ENCODE measurements around the gene LIF. TPM values are rescaled to one million over a fixed set of nuclear protein-coding genes. Genes with fewer than 3 reads are reported as not detected.

LIF gene
- total RNA-seq, 1 experiment from 2014 or later: 8.0 TPM

- peaks cover 11% of the 10 kb centered on the region for H3K4me1 Mint-ChIP-seq (ENCODE audit: low read depth, unreplicated experiment)
- H3K36me3 ChIP-seq (ENCODE audit: control insufficient read depth, insufficient read depth, low read length): no peaks in the 10 kb centered on the region
- BruUV-seq (replicated peaks): no TSS peak
- H3K9me3 ChIP-seq: no peaks in the 10 kb centered on the region
- POLR2A ChIA-PET: no interaction called here
- no peak for DNase-seq
- peaks cover 19% of the 10 kb centered on the region for H3K4me1 ChIP-seq
- H3K27me3 ChIP-seq (replicated peaks; ENCODE audit: control insufficient read depth, insufficient read depth, low read length): no peaks in the 10 kb centered on the region
- H3K9me3 Mint-ChIP-seq (ENCODE audit: unreplicated experiment): no peaks in the 10 kb centered on the region
- no peak for TF ChIP-seq CTCF (IDR thresholded peaks at IDR 0.05; ENCODE audit: insufficient read depth in 1 of 2, low read depth in 1 of 2, low read length in 1 of 2, severe bottlenecking in 1 of 2, unreplicated experiment in 1 of 2)
- H3K27me3 Mint-ChIP-seq (ENCODE audit: insufficient read depth, unreplicated experiment): no peaks in the 10 kb centered on the region
- H3K36me3 Mint-ChIP-seq (ENCODE audit: insufficient read depth, unreplicated experiment): no peaks in the 10 kb centered on the region
- H3K4me3 Mint-ChIP-seq (ENCODE audit: unreplicated experiment): no peak overlapping the region
- intact Hi-C loops (cut with micrococcal nuclease; ENCODE audit: unreplicated experiment): no loop called here
- no peak overlapping the region for H3K27ac Mint-ChIP-seq (ENCODE audit: unreplicated experiment)
- CTCF ChIA-PET: no interaction called here
- no peak overlapping the region for H3K4me3 ChIP-seq (ENCODE audit: low read depth, low read length)
Measured at GRCh38 chr22:30273711-30274436, 27.3 kb upstream of the LIF start.

- intact Hi-C loops (cut with micrococcal nuclease; ENCODE audit: unreplicated experiment): no loop called here
- Mint-ChIP-seq H3K4me1 (ENCODE audit: low read depth, unreplicated experiment) (peaks cover 4% of the 10 kb centered on the region), H3K4me3 (ENCODE audit: unreplicated experiment) (no peak overlapping the region), H3K27ac (ENCODE audit: unreplicated experiment) (no peak overlapping the region), H3K27me3 (ENCODE audit: insufficient read depth, unreplicated experiment) (no peaks in the 10 kb centered on the region), H3K9me3 (ENCODE audit: unreplicated experiment) (no peaks in the 10 kb centered on the region), H3K36me3 (ENCODE audit: insufficient read depth, unreplicated experiment) (peaks cover 5% of the 10 kb centered on the region)
- no peak for DNase-seq
- Histone ChIP-seq H3K36me3 (ENCODE audit: control insufficient read depth, insufficient read depth, low read length) (no peaks in the 10 kb centered on the region), H3K4me3 (ENCODE audit: low read depth, low read length) (no peak overlapping the region), H3K9me3 (no peaks in the 10 kb centered on the region), H3K27me3 (replicated peaks; ENCODE audit: control insufficient read depth, insufficient read depth, low read length) (no peaks in the 10 kb centered on the region), H3K4me1 (peaks cover 13% of the 10 kb centered on the region)
- POLR2A ChIA-PET: no interaction called here
- CTCF ChIA-PET: no interaction called here
- no TSS peak for BruUV-seq (replicated peaks)
- no peak for TF ChIP-seq CTCF (IDR thresholded peaks at IDR 0.05; ENCODE audit: insufficient read depth in 1 of 2, low read depth in 1 of 2, low read length in 1 of 2, severe bottlenecking in 1 of 2, unreplicated experiment in 1 of 2)
Measured at GRCh38 chr22:30272781-30273601, 26.4 kb upstream of the LIF start.

- POLR2A ChIA-PET: no interaction called here
- Histone ChIP-seq H3K27me3 (replicated peaks; ENCODE audit: control insufficient read depth, insufficient read depth, low read length) (no peaks in the 10 kb centered on the region), H3K36me3 (ENCODE audit: control insufficient read depth, insufficient read depth, low read length) (no peaks in the 10 kb centered on the region), H3K9me3 (no peaks in the 10 kb centered on the region), H3K4me1 (0 out of 2 replicates have a peak, but pooled peaks cover 1% of the 10 kb centered on the region), H3K4me3 (ENCODE audit: low read depth, low read length) (no peak overlapping the region)
- BruUV-seq (replicated peaks): no TSS peak
- Mint-ChIP-seq H3K36me3 (ENCODE audit: insufficient read depth, unreplicated experiment) (peaks cover 5% of the 10 kb centered on the region), H3K4me1 (ENCODE audit: low read depth, unreplicated experiment) (no peaks in the 10 kb centered on the region), H3K27ac (ENCODE audit: unreplicated experiment) (no peak overlapping the region), H3K9me3 (ENCODE audit: unreplicated experiment) (no peaks in the 10 kb centered on the region), H3K4me3 (ENCODE audit: unreplicated experiment) (no peak overlapping the region), H3K27me3 (ENCODE audit: insufficient read depth, unreplicated experiment) (no peaks in the 10 kb centered on the region)
- CTCF ChIA-PET: interaction anchor here (1.0 kb wide), 1 partner anchor 17 kb away, joined by 3 read pairs; no protein-coding TSS in a partner anchor
- TF ChIP-seq CTCF (IDR thresholded peaks at IDR 0.05; ENCODE audit: insufficient read depth in 1 of 2, low read depth in 1 of 2, low read length in 1 of 2, severe bottlenecking in 1 of 2, unreplicated experiment in 1 of 2): no peak
- intact Hi-C loops (cut with micrococcal nuclease; ENCODE audit: unreplicated experiment): no loop called here
- no peak for DNase-seq
Measured at GRCh38 chr22:30270832-30271231, 24.3 kb upstream of the LIF start.
